Naive B cell (primary cell): ENCODE measurements around the gene THSD4. TPM values are rescaled to one million over a fixed set of nuclear protein-coding genes. Genes with fewer than 3 reads are reported as not detected.
A peak's percentile ranks its signal among the peaks of the same experiment; 100 is the strongest.

Experiments
- ATAC-seq, 2 donors: fragments of 150-1000 bp; cut with Tn5 transposase; 2 replicates each; pipeline ENCODE4 v1.10.0; 2021; ENCODE audit warnings: low read depth in 2 of 2, mild to moderate bottlenecking in 2 of 2, moderate library complexity in 2 of 2
- DNase-seq: peaks from one replicate; pipeline ENCODE4 v3.0.0; 2022
- H3K27ac Mint-ChIP-seq, 6 donors: one replicate each; pipeline ENCODE4 v1.8.0; 2020 to 2022; ENCODE audit warnings: mild to moderate bottlenecking in 6 of 6, mixed read lengths in 6 of 6, moderate library complexity in 5 of 6, inconsistent platforms in 2 of 6
- H3K27me3 Mint-ChIP-seq, 3 donors: one replicate each; pipeline ENCODE4 v1.8.0; 2021 to 2022; ENCODE audit warnings: mixed read lengths in 3 of 3, mild to moderate bottlenecking in 1 of 3
- H3K36me3 Mint-ChIP-seq, 2 donors: one replicate each; pipeline ENCODE4 v1.8.0; 2020 to 2022; ENCODE audit warnings: mixed read lengths in 2 of 2, inconsistent platforms in 1 of 2, mild to moderate bottlenecking in 1 of 2
- H3K4me1 Mint-ChIP-seq, 3 donors: one replicate each; pipeline ENCODE4 v1.8.0; 2020 to 2022; ENCODE audit warnings: mixed read lengths in 3 of 3, inconsistent platforms in 1 of 3, mild to moderate bottlenecking in 1 of 3, moderate library complexity in 1 of 3
- H3K4me3 Mint-ChIP-seq, 8 donors: one replicate each; pipeline ENCODE4 v1.8.0; 2020 to 2022; ENCODE audit warnings: mild to moderate bottlenecking in 8 of 8, mixed read lengths in 8 of 8, moderate library complexity in 8 of 8, inconsistent platforms in 2 of 8
- H3K9me3 Mint-ChIP-seq, 7 donors: one replicate each; pipeline ENCODE4 v1.8.0; 2020 to 2022; ENCODE audit warnings: mixed read lengths in 7 of 7, mild to moderate bottlenecking in 5 of 7, inconsistent platforms in 2 of 7, moderate library complexity in 1 of 7
- polyA plus RNA-seq, 6 donors: library from polyadenylated mRNA; unstranded; fragments of 300-500 nt; fragmentation: Illumina TruSeq; gene quantifications; one replicate each; pipeline ENCODE4 v1.2.3, GENCODE V29; 2021; ENCODE audit warnings: low read depth in 6 of 6

Gene THSD4
- polyA plus RNA-seq, 6 donors from 2014 or later, result not detected

DNA sequence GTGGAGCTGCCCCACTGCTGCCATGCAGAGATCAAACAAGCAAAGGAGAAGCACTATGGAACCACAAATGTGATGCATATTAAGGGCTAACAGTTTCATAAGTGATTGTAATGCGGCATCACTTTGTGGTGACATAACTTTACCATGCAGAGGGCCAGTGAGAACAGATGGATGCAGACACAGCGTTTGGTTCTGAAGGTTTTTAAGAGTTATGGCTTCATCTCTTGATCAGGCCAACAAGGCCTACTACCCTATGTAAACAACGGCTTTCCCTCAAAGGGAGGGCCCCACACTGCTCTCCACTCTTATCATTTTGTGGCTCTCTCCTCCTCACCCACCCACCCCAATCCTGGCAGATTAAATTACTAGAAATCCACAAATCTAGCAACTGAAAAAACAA is 708.5 kb downstream of the THSD4 start:
- peaks cover 4 to 53% (median 36%) of the 10 kb centered on the region in 7 donors for H3K9me3 Mint-ChIP-seq
- H3K36me3 Mint-ChIP-seq, result peaks cover 61 to 63% of the 10 kb centered on the region in 2 donors
- H3K4me1 Mint-ChIP-seq, result no peaks in the 10 kb centered on the region
- no peaks in the 10 kb centered on the region for H3K27me3 Mint-ChIP-seq
- H3K4me3 Mint-ChIP-seq, result peak overlapping the region in 1 of 8 donors; percentile 35
- DNase-seq (no peak), ATAC-seq (no peak)
- no peak overlapping the region for H3K27ac Mint-ChIP-seq

DNA sequence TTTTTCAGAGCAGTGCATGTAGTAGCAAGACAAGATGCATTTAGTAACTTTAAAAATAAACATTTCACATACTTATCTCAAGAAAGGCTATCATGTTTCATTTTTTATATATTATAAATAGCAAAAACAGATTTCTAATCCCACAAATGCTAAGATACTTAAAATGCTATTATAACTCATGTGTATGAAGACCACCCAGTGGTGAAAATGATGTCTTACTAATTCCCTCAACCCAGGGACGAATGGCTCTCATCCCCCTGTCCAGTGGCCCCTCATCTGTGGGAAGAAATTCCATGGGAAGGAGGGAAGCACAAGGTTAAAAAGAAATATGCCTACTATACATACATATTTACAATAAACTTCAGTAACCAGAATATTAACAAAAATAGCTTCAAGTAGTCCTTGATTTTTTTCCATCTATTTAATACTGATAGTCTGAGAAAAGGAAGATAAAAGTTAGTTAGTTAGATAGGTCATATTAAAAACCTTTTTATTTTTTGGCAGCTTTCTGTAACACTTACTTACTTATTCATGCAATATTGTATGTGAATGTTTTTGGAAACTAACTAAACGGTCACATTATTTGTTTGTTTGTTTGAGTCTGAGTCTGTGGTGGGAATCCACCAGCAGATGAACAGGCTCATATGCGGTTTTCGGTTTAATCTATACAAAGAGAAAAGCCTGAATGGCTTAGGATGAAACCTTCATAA is 709.9 kb downstream of the THSD4 start:
- no peak overlapping the region for H3K4me3 Mint-ChIP-seq
- H3K9me3 Mint-ChIP-seq, result peaks cover 4 to 45% (median 29%) of the 10 kb centered on the region in 7 donors
- no peak for ATAC-seq
- H3K36me3 Mint-ChIP-seq, result peaks cover 74 to 76% of the 10 kb centered on the region in 2 donors
- no peak overlapping the region for H3K27ac Mint-ChIP-seq
- H3K4me1 Mint-ChIP-seq, result no peaks in the 10 kb centered on the region
- no peak for DNase-seq
- no peaks in the 10 kb centered on the region for H3K27me3 Mint-ChIP-seq

DNA sequence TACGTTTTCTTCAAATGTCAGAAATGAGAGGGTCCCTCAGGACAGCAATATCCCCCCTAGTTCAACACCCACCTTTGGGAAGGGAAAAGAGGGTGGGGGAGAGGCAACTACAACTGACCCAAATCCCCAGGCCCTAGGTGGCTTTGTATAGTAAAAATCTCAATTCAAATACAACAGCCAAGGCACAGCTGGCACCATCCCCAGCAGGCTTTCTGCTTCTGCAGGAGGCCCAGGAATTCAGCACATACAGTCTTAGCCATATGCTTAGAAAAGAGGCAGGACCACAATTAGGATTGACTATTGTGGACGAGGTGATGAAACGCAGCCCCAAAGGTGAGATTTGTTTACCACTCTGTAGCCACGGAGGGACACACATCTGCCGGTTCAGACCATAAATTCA is 710.9 kb downstream of the THSD4 start:
- no peak overlapping the region for H3K27ac Mint-ChIP-seq
- H3K36me3 Mint-ChIP-seq, result peaks cover 77 to 78% of the 10 kb centered on the region in 2 donors
- H3K4me1 Mint-ChIP-seq, result no peaks in the 10 kb centered on the region
- H3K4me3 Mint-ChIP-seq, result no peak overlapping the region
- ATAC-seq (no peak), DNase-seq (no peak)
- H3K27me3 Mint-ChIP-seq, result no peaks in the 10 kb centered on the region
- H3K9me3 Mint-ChIP-seq, result peaks cover 4 to 36% (median 21%) of the 10 kb centered on the region in 7 donors

DNA sequence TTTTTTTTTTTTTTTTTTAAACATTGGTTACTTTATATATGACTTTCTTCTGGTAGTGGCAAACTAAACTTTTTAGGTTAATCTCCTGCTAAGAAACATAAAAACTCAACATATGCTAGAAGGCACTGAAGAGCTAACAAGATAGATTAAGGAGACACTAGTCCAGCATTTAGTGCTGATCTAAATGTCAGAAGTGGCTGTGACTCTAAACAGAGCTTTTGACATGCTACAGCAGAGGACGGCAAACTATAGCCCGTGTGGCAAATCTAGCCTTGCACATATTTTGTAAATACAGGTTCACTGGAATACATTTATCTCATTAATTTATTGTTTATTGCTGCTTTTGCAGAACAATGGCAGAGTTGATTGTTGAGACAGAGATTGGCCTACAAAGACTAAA is 715.7 kb downstream of the THSD4 start:
- Mint-ChIP-seq H3K4me1 (no peaks in the 10 kb centered on the region), H3K27me3 (no peaks in the 10 kb centered on the region), H3K27ac (no peak overlapping the region), H3K36me3 (peaks cover 40 to 57% of the 10 kb centered on the region in 2 donors), H3K9me3 (no peaks in the 10 kb centered on the region), H3K4me3 (no peak overlapping the region)
- ATAC-seq (no peak), DNase-seq (no peak)

Other genes with a start within 250 kb of the THSD4 start
- gene THAP10, start 223.0 kb upstream of the THSD4 start, polyA plus RNA-seq, result under 1 TPM in 2 of 6 donors, not detected in 4; 0.13 to 0.19 TPM
- under 1 TPM in 2 of 6 donors, not detected in 4; 0.26 to 0.63 TPM for gene LRRC49, start 222.6 kb upstream of the THSD4 start, polyA plus RNA-seq